Measurements from ENCODE around the gene UCHL3.

DNA sequence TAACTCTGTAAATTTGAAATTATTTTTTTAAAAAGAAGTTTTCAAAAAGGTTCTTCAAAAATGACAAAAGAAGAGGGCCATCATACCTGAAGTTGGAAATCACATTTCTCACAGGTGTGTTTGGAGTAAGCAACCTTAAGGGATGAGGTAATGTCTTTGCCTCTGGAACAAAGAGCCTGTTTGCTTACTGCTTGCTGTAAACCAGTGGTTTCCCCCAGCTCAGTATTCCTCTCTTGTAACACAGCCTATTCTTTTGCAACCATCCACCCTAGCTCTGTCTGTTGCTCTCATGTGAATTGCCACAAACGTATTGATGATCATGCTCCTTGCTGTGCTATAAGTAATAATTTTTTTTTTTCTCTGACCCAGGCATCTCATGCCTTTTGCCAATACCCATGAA lies 38.1 kb downstream of the UCHL3 start:
- no peak for TF ChIP-seq POLR2AphosphoS5 (IDR thresholded peaks at IDR 0.05; ENCODE audit: borderline replicate concordance, low read depth, low read length)
- TF ChIP-seq EZH2 (IDR thresholded peaks at IDR 0.05): no peak

Measured in SK-N-MC (cell line).